Stimulated activated CD4-positive, alpha-beta T cell treated with anti-CD3 and anti-CD28 coated beads, Interleukin-1b, Interleukin-23, amount 100 ng/mL, for 1 hour (primary cell): ENCODE measurements around the gene TMEM179.

ENCODE experiments used
- DNase-seq, 2 donors: peaks; one replicate each; pipeline ENCODE4 v3.0.0-alpha.2; 2020; ENCODE audit warnings: low read depth in 2 of 2

Gene TMEM179

DNA sequence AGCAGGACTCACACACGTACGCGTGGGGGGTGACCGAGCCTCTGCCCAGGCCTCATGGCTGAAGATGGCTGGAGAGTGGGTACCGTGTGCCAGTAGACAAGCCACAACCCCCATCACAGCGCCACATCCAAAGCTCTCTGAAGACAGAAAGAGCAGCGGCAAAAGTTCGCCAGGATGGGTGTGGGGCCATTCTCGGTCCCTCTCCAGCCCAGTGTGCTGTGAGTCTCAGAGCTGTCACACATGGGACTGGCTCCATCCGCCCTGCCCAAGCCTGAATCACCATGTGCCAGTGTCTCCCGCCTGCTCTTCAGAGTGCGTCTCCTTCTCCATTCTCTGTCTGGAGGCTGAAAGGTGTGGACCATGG, 5.7 kb downstream of the TMEM179 start:
- DNase-seq, result no peak

DNA sequence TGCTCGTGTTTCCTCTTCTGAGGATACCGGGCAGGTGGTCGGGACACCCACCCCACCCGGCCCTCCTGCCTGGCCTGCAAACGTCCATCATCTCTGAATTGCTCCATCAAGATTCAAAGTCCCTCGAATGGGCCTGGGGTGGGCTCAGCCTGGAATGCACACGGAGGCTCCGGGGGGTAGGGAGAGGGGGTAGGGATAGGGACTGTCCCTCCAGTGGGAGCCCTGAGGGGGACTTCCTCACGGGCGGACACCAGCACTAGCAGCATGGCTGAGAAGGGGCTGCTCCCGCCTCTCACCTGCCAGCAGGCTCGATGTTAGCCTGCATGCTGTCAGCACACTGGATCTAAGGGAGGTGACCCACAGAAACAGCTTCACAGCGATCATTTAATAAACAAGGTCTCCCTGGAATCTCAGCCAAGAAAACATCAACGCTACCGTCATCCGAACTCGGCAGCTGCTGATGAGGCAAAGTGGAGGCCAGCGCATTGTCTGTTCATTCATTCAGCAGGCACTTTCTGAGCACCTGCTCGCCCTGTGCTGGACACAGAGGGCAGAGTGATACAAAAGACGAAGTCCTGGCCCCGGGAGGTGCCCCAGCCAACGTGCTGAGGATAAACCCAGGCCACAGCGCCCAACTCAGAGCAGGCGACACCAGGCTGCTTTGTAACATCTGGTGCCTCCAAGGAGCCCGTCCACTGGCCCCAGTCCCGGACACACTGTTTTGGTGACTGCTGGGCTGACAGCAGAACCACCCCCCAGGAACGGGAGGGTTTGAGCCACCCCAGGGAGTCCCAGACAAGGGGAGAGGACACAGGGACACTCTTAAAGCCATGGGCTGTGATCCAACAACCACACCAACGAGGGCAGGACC, 6.3 kb downstream of the TMEM179 start:
- DNase-seq, result no peak

DNA sequence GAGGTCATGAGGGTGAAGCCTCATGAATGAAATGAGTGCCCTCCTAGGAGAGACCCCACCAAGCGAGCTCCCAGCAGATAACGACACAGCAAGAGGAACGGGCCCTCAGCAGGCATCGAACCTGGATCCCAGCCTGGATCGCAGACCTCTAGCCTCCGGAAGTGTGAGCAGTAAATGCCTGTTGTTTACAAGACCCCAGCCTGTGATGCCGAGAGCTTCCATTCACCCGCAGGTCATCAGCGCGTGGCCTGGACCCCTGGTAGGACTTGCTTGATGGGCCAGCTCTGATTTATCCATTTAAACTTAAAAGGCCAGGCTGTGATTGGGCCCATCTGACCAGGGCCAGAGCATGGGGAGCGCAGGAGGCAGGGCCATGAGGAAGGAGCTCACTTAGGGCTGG, 7.0 kb downstream of the TMEM179 start:
- DNase-seq, result no peak

DNA sequence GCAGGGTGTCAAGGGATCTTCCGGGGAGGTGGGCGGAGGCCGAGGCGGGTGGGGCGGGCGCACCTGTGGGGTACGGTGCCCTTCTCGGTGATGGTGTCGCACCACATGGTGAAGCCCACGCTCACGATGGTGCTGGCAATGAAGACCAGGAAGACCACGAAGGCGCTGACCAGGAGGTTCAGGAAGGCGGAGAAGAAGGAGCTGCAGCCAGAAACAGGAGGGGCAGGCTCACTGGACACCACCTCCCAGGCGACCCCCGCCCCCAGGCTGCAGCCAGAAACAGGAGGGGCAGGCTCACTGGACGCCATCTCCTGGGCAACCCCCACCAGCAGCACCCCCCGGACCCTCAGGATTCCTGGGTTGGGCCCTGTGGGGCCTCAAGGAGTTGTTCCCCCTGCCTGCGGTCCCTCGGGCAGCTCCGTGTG, 7.6 kb downstream of the TMEM179 start:
- no peak for DNase-seq

DNA sequence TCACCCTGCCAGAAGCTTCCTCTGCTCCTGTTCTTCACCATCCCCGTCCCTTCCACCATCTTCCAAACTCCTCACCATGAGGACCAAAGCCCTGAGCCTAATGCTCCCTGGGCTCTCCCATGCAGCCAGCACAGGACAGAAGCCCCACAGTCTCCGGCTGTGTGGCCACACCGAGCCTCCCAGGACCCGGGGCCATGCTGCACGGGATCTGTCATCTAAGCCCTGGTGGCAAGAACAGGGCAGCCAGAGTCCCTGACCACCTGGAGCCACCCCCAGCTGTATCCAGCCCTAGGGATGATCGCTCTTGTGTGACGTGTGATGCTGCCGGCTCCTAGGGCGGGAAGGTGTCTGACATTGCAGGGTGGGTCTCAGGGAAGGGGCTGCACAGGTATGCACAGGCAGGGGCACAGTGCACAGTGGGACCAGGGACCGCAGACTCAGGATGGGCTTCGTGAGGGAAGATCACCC, 8.1 kb downstream of the TMEM179 start:
- DNase-seq, result no peak

DNA sequence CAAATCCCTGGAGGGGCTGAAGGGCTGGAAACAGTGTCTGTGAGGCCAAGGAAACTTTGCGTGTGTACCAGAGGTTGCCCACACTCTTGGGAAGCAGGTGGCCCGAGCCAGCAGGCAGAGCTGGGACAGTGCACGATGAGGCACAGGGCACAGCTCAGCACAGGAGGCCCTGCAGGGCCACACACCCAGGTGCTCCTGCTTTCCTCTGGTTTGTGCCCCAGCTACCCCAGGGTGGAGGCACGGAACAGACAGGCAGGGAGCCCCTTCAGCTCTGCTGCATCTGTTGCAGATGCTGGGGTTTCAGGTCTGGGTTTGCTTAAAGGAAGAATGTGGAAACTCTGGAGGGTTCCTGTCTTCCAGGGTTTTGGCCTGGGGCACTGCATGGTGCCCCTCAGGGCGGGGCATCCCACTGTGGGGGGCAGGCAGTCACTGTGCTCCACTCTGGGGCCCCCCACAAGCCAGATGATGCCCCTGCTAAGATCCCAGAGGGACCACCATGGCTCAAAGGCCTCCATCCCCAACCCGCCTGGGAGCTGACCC, 8.6 kb downstream of the TMEM179 start:
- DNase-seq, result no peak

DNA sequence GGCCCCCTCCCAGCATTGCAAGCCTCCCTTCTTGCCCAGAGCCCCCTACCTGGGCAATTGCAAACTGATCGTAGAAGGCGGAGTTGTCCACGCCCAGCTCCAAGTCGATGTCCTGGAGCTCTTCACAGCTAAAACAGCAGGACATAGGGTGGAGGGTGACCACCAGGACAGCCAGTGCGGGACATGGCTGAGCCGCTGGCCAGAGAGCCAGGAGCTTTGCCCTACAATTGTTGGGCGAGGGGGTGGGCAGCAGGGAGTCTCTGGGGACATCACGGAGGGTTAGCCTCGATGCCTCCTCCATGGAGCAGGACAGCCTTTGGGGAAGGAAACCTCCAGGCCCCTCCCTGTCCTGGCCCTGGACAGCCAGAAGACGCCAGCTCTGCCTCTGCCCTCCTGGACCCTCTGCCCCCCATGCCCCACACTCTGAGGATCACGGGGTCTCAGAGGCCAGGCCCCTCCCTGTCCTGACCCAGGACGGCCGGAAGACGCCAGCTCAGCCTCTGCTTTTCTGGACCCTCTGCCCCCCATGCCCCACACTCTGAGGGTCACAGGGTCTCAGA, 9.4 kb downstream of the TMEM179 start:
- DNase-seq, result no peak

DNA sequence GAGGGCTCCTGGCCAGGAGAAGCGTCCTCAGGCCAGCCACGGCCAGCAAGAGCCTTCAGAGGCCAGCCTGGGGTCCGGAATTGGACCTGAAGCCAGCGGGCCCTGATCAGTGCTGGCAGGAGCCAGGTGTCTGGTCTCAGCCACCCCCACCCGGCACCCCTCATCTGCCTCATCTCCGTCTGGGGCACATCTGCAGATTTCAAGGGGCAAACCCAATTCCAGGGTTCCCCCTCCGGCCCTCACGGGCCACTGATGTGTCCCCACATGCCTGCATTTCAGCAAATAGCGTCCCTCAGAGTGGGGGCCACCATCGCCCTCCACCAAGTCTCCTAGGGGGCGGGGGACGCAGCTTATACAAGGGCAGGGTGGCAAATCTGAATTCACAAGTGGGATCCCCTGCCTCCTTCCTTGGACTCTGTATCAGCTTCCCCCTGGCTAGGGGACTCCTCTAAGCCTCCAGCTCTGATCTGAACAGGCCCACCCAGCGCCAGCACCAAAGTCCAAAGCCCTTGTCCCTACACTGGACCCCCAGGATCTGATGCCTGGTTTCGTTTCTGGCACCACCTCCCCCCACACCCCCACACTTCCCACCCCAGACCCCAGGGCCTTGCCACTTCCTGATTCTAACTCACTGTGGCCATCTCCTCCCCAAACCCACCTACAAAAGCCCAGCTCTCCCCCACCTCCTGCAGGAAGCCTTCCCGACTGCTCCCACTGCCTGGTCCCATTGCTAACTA, 10.1 kb downstream of the TMEM179 start:
- no peak for DNase-seq

DNA sequence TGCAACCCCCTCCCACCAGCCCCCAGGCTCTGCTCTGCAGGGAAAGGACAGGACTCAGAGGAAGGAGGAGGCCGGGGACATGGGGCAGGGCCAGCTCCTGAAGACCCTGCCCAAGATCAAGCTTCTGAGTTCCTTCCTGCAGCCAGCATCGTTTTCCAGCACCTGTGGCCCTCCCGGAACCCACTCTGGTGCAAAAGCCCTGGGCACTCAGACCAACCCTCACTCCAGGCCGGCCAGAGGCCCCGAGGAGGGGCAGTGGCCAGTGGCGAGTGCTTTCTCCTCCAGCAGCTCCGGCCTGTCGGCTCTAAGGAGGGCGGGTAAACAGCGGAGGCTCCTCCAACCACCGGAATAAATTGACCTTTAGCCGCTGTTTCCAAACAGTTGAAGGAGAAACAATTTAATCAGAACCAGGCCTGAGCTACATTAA, 10.8 kb downstream of the TMEM179 start:
- no peak for DNase-seq

DNA sequence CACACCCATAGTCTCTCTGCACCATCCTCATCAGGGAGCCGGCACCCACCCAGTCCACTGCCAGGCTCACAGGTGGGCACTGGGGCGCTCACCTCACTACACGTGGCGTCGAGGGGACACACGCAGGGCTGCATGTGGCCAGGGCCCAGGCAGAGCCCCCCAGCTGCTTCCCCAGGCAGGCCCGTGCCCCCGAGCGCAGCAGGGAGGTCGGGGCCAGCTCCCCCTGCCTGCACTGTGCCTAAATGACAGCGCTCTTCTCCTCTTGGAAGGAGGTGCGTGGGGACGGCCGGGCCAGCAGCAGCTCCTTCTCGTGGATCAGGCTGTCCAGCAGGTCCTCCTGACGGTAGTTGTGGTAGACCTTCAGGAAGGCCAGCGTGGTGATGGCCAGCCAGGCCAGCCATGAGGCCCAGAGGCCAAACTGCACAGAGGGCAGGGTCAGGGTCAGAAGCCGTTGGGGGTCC, 11.3 kb downstream of the TMEM179 start:
- no peak for DNase-seq

DNA sequence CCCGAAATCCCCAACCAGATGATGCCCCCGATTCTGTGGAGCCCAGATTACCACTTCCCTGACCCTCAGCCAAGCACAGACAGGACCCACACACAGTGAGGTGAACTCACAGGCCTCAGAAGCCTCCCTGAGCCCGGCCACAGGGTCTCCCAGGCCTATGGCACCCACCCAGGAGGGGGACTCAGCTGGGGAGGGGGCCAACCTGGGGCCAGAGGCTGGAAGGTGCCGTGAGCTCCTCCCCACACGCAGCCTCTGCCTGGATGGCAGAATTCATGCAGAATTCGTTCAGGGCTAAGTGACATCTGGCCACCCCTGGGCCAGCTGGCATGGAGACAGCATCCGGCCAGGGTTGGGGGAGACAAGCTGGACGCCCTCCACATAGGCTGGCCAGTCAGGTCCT, 11.8 kb downstream of the TMEM179 start:
- DNase-seq, result no peak

DNA sequence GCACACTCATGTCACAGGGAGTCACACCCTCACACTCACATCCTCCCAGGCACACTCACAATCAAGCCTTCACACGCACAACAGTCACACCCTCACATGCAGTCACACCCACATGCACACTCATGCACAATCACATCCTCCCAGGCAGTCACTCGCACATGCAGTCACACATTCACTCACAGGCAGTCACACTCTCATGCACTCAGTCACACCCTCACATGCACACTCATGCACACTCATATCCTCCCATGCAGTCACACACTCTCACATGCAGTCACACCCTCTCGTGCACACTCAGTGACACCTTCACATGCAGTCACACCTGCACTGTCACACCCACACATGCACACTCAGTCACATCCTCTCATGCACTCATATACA, 12.3 kb downstream of the TMEM179 start:
- no peak for DNase-seq

DNA sequence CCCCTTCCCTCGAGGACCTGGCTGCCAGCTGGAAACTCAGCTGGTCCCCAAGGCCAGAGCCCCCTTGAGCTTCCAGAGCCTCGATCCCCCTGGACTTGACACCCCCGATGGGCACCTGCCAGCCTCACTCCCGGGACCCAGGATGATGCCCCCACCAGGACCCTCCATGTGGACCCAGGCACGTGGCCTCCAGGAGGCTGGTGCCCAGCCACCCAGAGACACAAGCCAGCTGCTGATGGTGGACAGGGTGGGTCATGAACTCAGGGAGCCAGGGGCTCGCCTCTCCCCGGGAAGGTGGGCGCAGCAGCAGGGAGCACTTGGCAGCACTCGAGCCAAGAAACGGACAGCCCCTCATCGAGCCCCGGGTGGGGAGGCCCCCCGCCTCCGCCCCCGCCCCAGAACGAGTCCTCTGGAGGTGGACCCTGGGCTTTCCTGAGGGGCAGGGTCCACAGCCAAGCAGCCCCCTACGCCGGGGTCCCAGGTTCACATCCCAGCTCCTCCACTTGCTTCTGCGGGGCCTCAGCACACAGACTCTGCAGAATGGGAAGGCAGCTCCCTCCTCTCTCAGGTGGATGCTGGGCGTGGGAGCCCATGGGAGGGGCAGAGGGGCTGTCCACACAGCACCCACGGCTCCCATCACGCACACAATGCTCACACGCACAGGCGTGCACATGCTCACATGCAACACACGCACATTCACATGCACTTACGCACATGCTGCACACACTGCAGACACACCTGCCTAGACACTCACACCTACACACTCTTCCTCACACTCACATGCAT, 12.9 kb downstream of the TMEM179 start:
- no peak for DNase-seq

DNA sequence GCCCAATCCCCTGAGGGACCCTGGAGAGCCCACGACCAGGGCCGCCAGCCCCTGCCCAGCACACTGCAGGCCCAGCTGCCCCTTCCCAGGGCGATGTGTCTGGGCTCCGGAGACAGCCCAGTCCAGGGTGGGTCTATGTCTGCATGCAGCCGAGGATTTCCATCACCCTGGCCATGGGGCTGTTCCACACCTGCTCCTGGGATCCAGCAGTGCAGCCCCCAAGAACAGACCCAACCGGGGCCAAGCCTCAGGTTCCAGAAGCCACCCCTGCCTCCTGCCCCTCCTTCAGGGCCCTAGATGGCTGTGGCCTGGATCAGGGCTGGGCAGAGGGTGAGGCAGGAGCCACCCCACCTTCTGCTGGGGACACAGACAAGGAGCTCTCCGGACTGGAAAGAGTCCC, 13.5 kb downstream of the TMEM179 start:
- no peak for DNase-seq

DNA sequence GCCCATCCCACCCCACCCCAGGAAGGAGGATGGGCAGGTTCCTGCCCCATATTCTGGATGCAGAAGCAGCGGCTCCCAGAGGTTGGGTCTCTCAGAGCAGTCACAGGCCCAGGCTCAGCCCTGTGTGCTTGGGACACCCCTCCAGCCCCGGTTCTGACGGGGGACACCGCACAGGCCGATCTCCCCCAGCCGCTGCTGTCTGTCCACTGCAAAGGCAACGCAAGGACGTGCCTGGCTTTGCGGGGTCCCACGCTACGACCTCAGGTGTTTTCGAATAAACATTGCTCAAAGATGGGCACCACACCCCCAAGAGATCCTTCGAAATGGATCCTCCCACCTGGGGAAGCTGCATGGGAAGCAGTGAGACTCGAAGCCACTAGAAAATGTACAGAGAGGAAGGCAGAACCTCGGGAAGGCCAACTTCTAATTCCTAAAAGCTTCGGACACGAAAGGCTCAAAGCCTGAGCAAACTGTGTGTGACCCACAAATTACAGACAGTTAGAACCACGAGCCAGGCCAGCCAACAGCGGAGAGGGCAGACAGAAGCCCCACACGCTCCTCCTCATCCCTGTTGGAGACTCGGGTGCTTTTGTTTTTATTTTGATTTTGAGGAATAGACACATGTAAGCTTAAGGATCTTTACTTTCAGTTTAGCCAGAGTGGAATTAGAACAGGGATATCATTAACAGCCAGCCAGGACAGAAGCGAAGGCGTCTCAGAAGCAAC, 14.2 kb downstream of the TMEM179 start:
- DNase-seq, result no peak

DNA sequence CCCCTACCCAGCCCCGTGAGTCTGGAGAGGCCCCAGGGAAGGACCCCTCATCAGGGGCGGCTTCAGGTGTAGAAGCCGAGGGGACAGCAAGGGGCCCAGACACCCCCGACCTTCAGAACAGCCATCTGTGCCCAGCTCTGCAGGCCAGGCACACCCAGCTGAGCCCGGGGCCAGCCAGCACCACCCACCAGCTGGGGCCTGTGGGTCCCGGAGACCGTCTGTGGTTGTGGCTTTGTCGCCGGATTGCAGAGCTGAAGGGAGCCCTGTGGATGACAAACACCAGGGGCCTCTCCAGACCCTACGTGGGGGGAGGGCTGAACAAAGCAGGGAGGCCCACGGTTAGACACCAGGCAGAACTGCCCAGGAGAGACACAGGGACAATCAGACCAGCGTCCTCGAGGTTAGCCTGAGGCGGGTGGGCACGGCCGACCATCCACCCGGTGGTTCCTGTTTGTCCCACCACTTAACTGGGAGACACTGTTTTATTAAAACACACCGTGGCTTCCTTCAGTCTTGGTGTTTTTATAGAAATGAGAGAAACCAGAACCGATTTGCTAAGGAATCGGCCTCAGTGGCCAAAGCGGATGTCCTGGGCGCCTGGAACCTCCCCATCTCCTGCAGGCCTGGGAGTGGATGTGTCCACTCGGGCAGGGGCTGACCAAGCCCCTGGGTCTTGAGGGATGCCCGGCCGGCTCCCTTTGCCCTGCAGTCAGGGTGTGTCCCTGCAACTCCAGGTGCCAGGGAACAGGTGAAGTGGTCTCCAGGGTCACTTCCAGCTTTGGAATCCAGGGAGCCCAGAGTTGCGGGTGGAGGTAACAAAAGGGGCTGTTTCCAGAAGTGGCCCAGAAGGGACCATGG, 15.0 kb downstream of the TMEM179 start:
- DNase-seq, result no peak

DNA sequence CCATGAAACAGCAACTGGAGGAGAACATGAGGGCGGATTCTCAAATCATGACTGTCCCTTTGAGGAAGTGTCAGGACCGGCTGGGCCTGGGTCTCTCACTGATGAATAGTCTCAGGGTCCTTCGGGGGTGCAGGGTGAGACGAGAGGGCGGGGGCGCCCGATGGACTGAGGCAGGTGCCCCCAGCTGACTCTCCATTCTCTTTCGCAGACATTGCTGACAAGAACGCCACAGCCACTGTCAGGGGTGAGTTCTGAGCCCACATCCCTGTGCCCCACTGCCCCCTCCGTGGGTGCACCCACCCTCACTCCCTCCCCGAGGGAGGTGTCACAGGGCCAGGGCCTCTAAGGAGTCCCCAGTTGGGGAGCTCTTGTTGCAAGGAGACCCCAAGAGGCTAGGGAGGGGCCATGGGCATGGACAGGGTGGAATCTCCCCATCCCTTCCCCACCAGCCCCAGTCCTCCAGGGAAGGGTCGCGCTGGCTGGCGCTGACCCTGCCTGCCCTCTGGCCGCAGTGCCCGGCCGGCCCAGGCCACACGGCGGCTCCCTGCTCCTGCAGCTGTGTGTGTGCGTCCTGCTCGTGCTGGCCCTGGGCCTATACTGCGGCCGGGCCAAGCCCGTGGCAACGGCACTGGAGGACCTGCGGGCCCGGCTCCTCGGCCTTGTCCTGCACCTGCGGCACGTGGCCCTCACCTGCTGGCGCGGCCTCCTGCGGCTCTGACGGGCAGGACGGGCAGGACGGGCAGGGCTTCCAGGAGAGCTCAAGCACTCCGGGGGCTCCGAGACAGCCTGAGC, 16.3 kb downstream of the TMEM179 start:
- DNase-seq, result no peak

DNA sequence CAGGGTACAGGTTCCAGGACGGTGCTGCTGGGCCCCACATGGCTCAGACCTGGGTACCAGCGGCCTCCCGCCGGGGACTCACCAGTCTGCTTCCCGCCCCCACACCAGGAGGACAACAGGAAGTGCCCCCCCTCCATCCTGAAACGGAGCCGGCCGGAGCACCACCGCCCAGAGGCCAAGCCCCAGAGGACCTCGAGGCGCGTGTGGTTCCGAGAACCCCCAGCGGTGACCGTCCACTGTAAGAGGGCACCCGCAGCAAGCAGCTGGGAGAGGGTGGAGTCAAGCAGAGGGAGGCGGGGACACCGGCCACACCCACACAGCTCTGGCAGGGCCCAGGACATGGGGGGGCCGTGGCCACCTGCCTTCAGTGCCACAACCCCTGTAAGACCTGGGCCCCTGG, 16.9 kb downstream of the TMEM179 start:
- DNase-seq, result no peak
